ENCODE measurements around the gene RAB31. TPM values are rescaled to one million over a fixed set of nuclear protein-coding genes. Genes with fewer than 3 reads are reported as not detected.

The RAB31 gene
- total and polyA plus RNA-seq, 10 donors, result 12.3 to 112 (median 72.6) TPM

DNA sequence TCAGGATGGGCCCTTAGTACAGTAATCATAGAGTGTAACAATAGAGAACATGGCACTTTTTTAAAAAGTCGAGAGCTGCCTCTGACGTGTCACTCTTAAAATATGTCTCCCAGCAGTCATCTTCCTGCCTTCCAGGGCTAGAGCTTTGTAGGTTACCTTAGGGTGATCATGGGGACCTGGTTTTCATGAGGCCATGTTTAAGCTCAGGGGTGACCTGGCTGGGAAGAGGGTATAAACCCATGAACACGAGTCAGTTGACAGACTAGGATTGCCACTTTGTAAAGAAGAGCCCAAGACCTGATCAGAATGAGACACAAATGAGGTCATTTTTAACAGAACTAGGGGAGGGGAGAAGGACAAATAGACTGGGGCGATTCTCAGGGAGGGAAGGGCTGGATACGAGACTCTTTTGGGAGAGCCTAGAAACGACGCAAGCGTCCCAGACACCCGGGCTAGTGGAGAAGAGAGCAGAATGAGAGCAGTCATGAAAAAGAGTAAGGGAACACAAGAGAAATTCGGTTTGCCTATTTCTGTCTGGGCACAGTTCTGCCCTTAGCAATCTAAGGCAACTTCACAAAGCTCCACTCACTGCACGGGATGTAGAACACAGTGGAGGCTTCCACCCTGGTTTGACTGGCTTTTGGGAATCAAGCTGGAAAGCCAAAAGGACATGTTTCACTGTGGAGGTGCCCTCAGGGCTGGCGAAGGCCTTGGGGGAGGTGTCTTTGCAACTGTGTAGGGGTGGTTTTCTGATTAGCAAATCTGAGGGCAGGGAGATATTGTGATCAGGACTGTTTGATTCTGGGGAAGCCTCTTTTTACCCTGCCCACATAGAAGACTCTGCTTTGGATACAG is 1.8 kb upstream of the RAB31 start:
- WGBS, 5 donors, result 83 to 87% (median 86%) methylated on average over 12 of the region's 12 CpGs
- TF ChIP-seq POLR2A (IDR thresholded peaks at IDR 0.05), result no peak
- no peak for TF ChIP-seq POLR2AphosphoS5 (IDR thresholded peaks at IDR 0.05)
- TF ChIP-seq, protein P1, sequence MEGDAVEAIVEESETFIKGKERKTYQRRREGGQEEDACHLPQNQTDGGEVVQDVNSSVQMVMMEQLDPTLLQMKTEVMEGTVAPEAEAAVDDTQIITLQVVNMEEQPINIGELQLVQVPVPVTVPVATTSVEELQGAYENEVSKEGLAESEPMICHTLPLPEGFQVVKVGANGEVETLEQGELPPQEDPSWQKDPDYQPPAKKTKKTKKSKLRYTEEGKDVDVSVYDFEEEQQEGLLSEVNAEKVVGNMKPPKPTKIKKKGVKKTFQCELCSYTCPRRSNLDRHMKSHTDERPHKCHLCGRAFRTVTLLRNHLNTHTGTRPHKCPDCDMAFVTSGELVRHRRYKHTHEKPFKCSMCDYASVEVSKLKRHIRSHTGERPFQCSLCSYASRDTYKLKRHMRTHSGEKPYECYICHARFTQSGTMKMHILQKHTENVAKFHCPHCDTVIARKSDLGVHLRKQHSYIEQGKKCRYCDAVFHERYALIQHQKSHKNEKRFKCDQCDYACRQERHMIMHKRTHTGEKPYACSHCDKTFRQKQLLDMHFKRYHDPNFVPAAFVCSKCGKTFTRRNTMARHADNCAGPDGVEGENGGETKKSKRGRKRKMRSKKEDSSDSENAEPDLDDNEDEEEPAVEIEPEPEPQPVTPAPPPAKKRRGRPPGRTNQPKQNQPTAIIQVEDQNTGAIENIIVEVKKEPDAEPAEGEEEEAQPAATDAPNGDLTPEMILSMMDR (IDR thresholded peaks at IDR 0.05 in 8 of 11, conservative IDR thresholded peaks at IDR 0.05 in 3 of 11), result no peak
- intact Hi-C loops (cut with DNase I; ENCODE audit: low total_unique reads), result no loop called here
- peak overlapping the region in 4 of 8 donors; percentile 89 to 97 (median 93) for H3K27ac ChIP-seq
- H3K9me3 ChIP-seq, result no peaks in the 10 kb centered on the region
- peaks cover 6 to 86% (median 41%) of the 10 kb centered on the region in 6 donors for H3K4me1 ChIP-seq
- no peak for DNase-seq
- no peaks in the 10 kb centered on the region for H3K36me3 ChIP-seq
- H3K4me3 ChIP-seq, result no peak overlapping the region
- H3K27me3 ChIP-seq (replicated peaks in 1 of 7), result peaks cover 0 to 34% (median 0%) of the 10 kb centered on the region in 7 donors

DNA sequence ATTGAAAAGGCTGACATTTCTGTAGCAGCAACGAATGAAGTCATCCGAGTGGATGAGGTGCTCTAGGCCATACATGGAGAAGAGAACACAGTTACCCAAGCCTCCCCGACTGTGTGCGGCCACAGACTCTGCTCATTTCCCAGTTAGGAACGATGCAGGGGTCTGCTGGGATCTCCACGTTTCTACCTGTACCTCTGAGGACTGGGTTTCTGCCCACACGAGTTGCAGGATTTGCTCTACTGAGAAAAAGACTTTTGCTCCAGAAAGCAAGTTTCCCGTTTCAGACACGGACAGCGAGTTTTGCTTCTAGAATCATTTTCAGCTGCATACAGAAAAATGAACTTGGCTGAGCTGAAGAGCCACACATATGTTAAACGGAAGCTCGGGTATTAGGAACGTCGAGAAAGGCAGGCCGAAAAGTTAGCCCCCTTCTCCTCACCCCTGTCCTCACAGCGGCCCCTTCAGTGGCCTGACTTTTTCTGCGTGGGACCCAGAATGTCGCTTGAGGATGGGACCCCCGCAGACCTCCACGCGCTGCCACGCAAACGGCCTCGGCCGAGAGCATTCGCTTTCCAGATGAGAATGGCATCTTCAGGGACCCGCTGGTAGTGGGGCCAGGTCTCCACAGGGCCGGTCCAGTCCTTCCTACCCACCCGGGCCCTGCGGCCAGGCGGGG is 582 bp upstream of the RAB31 start:
- H3K9me3 ChIP-seq, result no peaks in the 10 kb centered on the region
- no peaks in the 10 kb centered on the region for H3K36me3 ChIP-seq
- H3K4me1 ChIP-seq, result peaks cover 14 to 87% (median 45%) of the 10 kb centered on the region in 6 donors
- intact Hi-C loops (cut with DNase I; ENCODE audit: low total_unique reads), result no loop called here
- WGBS, 5 donors, result 12 to 23% (median 18%) methylated on average over 21 to 31 of the region's 31 CpGs
- TF ChIP-seq POLR2A (IDR thresholded peaks at IDR 0.05) (no peak), POLR2AphosphoS5 (IDR thresholded peaks at IDR 0.05) (no peak)
- TF ChIP-seq, protein P1 (IDR thresholded peaks at IDR 0.05 in 8 of 11, conservative IDR thresholded peaks at IDR 0.05 in 3 of 11), result no peak
- H3K4me3 ChIP-seq, result peak overlapping the region; percentile 11 to 75 (median 61)
- H3K27me3 ChIP-seq (replicated peaks in 1 of 7), result peaks cover 0 to 37% (median 0%) of the 10 kb centered on the region in 7 donors
- peak overlapping the region; percentile 43 to 97 (median 91) for H3K27ac ChIP-seq
- DNase-seq, result no peak

DNA sequence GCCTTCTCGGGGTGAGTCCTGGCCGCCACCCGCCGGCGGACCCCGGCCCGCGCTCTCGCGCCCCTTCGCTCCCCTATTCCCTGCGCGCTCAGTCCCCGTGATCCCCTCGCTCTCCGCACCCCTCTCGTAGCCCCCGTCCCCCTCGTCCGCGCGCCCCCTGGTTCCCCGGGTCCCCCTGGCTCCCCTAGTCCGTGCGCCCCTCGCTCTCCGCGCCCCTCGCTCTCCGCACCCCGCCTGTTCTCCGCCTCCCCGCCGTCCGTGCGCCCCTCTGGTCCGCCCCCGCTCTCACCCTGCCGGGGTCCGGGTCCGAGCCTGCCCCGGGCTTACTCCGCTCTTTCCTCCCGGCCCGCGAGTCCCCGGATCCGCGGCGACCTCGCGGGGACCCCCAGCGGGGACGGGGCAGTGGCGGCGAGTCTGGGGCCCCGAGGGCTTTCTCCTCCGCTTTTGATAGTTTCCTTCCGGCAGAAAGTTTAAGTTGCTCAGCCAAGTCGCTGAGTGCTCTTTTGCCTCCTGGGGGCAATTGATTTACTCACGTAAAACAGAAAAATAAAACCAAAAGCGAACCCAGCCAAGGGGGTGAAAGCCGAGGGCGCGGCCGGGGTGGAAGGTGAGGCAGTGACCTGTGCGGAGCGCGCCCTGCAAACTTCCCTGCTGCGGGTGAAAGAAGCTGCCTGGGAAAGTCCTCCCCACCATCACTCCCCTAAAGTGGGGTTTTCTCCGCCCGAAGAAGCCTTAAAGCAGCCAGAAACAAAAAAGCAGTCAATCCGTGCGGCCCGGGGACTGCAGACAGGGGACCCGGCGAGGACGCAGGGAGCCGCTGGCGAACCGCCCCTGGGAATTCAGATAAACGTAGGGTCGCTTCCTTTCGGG is 568 bp downstream of the RAB31 start:
- H3K4me1 ChIP-seq, result peaks cover 14 to 87% (median 52%) of the 10 kb centered on the region in 6 donors
- TF ChIP-seq POLR2AphosphoS5 (IDR thresholded peaks at IDR 0.05), result peak in 1 of 3 donors; percentile 16
- TF ChIP-seq, protein P1 (IDR thresholded peaks at IDR 0.05 in 8 of 11, conservative IDR thresholded peaks at IDR 0.05 in 3 of 11), result no peak
- intact Hi-C loops (cut with DNase I; ENCODE audit: low total_unique reads), result no loop called here
- peak overlapping the region; percentile 58 to 75 (median 66) for H3K4me3 ChIP-seq
- H3K27ac ChIP-seq, result peak overlapping the region; percentile 78 to 97 (median 91)
- DNase-seq, result peak; percentile 87
- H3K9me3 ChIP-seq, result no peaks in the 10 kb centered on the region
- no peaks in the 10 kb centered on the region for H3K36me3 ChIP-seq
- H3K27me3 ChIP-seq (replicated peaks in 1 of 7), result peaks cover 0 to 37% (median 0%) of the 10 kb centered on the region in 7 donors
- 1% methylated on average over 49 to 84 of the region's 84 CpGs for WGBS, 5 donors
